SU-DHL-6 (cell line): ENCODE data around the gene SLC1A5.
A peak's percentile ranks its signal among the peaks of the same experiment; 100 is the strongest.

ENCODE experiments used
- H2AFZ ChIP-seq: fragments of 200-600 bp; sonication (generic); 2 replicates; pipeline ENCODE4 v1.6.1; 2014; ENCODE audit warnings: low read depth, mild to moderate bottlenecking, moderate library complexity, mixed read lengths, antibody characterized with exemption, low read length; ENCODE audit not compliant: severe bottlenecking
- H3F3A ChIP-seq: fragments of 200-600 bp; shearing (Covaris generic); 2 replicates; pipeline ENCODE4 v1.6.0; 2016; ENCODE audit warnings: antibody characterized with exemption, mild to moderate bottlenecking; ENCODE audit not compliant: insufficient read depth
- H3K27ac ChIP-seq: fragments of 200-600 bp; sonication (generic); 2 replicates; pipeline ENCODE4 v1.5.1; 2016; ENCODE audit warnings: low read depth, mild to moderate bottlenecking, low read length, moderate library complexity, mixed read lengths
- H3K27me3 ChIP-seq: fragments of 200-600 bp; sonication (generic), shearing (Covaris generic); 2 replicates; pipeline ENCODE4 v1.6.0; 2014; ENCODE audit warnings: mild to moderate bottlenecking, low read length
- H3K36me3 ChIP-seq: fragments of 200-600 bp; sonication (generic); 2 replicates; pipeline ENCODE4 v1.6.1; 2014; ENCODE audit warnings: mild to moderate bottlenecking, low read length, mixed read lengths
- H3K4me2 ChIP-seq: fragments of 300-600, 200-600 bp; shearing (Covaris generic), sonication (generic); 2 replicates; pipeline ENCODE4 v1.6.0; 2014; ENCODE audit warnings: low read length, low read depth, mild to moderate bottlenecking; ENCODE audit not compliant: poor library complexity, severe bottlenecking
- H3K4me3 ChIP-seq: fragments of 200-600 bp; sonication (generic); 2 replicates; pipeline ENCODE4 v1.5.1; 2014; ENCODE audit warnings: antibody characterized with exemption, low read length, mild to moderate bottlenecking, mixed read lengths; ENCODE audit not compliant: insufficient read depth, poor library complexity, severe bottlenecking
- H3K79me2 ChIP-seq: fragments of 200-600 bp; sonication (generic); 2 replicates; pipeline ENCODE4 v1.6.1; 2014; ENCODE audit warnings: mild to moderate bottlenecking, low read length, moderate library complexity; ENCODE audit not compliant: insufficient read depth
- H3K9ac ChIP-seq: fragments of 200-600 bp; sonication (generic); 2 replicates; pipeline ENCODE4 v1.7.0; 2014; ENCODE audit warnings: mild to moderate bottlenecking, low read length
- H3K9me2 ChIP-seq: fragments of 200-600 bp; sonication (generic); replicated peaks from 2 replicates; pipeline ENCODE4 v1.6.1; 2014; ENCODE audit warnings: low read length; ENCODE audit not compliant: insufficient read depth
- H3K9me3 ChIP-seq: fragments of 200-600 bp; sonication (generic); 2 replicates; pipeline ENCODE4 v1.6.1; 2014; ENCODE audit warnings: low read length, mixed read lengths; ENCODE audit not compliant: insufficient read depth
- H4K20me1 ChIP-seq: fragments of 200-600 bp; sonication (generic); 2 replicates; pipeline ENCODE4 v1.6.1; 2014; ENCODE audit warnings: low read depth, mild to moderate bottlenecking, antibody characterized with exemption, low read length, moderate library complexity, mixed read lengths
- CTCF ChIP-seq: fragments of 200-600 bp; sonication (generic); IDR thresholded peaks from one replicate; pipeline ENCODE4 v1.5.1; 2017; ENCODE audit warnings: antibody characterized with exemption, mild to moderate bottlenecking, low read length, moderate library complexity; ENCODE audit not compliant: insufficient read depth, poor library complexity, severe bottlenecking
- EZH2phosphoT487 ChIP-seq: fragments of 200-600 bp; sonication (generic), shearing (Covaris generic); conservative IDR thresholded peaks from 2 replicates; pipeline ENCODE4 v1.6.1; 2018; ENCODE audit warnings: mild to moderate bottlenecking, antibody characterized with exemption, low read length, moderate library complexity, mixed read lengths

SLC1A5 gene

GRCh38 chr19:46788262-46788967, at the start of gene SLC1A5:
Gene SLC1A5 (minus strand): TSS chr19:46788594. CDS start chr19:46787965, 629 bp downstream.
- H3K4me2 ChIP-seq, result peak within 1 kb of the TSS; percentile 66
- no peaks in the 10 kb centered on the region for H3K9me3 ChIP-seq
- peak within 1 kb of the TSS; percentile 94 for H3K27ac ChIP-seq
- H3K9me2 ChIP-seq, result no peaks in the 10 kb centered on the region
- peak within 1 kb of the TSS; percentile 97 for H3K4me3 ChIP-seq
- TF ChIP-seq EZH2phosphoT487 (no peak), CTCF (no peak)
- peaks cover 9% of the 10 kb centered on the region; the same call in 1 of the 2 replicates for H3K36me3 ChIP-seq
- H3K27me3 ChIP-seq, result no peaks in the 10 kb centered on the region
- peak within 1 kb of the TSS; percentile 95 for H3K9ac ChIP-seq
- H4K20me1 ChIP-seq, result no peaks in the 10 kb centered on the region; the same call in 1 of the 2 replicates
- H3K79me2 ChIP-seq, result peaks cover 49% of the 10 kb centered on the region
- peak within 1 kb of the TSS; percentile 42 for H2AFZ ChIP-seq
- H3F3A ChIP-seq, result peaks cover 24% of the 10 kb centered on the region

- H3K27ac ChIP-seq, result no peak overlapping the region
- no peak overlapping the region for H3K4me2 ChIP-seq
- TF ChIP-seq CTCF (no peak), EZH2phosphoT487 (no peak)
- no peaks in the 10 kb centered on the region for H3K9me2 ChIP-seq
- H4K20me1 ChIP-seq, result no peaks in the 10 kb centered on the region
- no peak overlapping the region for H3K4me3 ChIP-seq
- H3F3A ChIP-seq, result no peaks in the 10 kb centered on the region
- H3K79me2 ChIP-seq, result no peaks in the 10 kb centered on the region
- H2AFZ ChIP-seq, result no peak overlapping the region
- H3K9ac ChIP-seq, result no peak overlapping the region
- no peaks in the 10 kb centered on the region for H3K36me3 ChIP-seq
- H3K27me3 ChIP-seq, result no peaks in the 10 kb centered on the region
- no peaks in the 10 kb centered on the region for H3K9me3 ChIP-seq
Observed at GRCh38 chr19:46838160-46838559, 49.8 kb upstream of the SLC1A5 start.

GRCh38 chr19:46834984-46835383, 46.6 kb upstream of the SLC1A5 start:
- H3K4me3 ChIP-seq, result no peak overlapping the region
- no peaks in the 10 kb centered on the region for H3K9me2 ChIP-seq
- no peak overlapping the region for H3K27ac ChIP-seq
- no peaks in the 10 kb centered on the region for H3K9me3 ChIP-seq
- no peak overlapping the region for H3K9ac ChIP-seq
- no peaks in the 10 kb centered on the region for H3F3A ChIP-seq
- no peak overlapping the region for H3K4me2 ChIP-seq
- H4K20me1 ChIP-seq, result no peaks in the 10 kb centered on the region
- no peaks in the 10 kb centered on the region for H3K27me3 ChIP-seq
- no peaks in the 10 kb centered on the region for H3K79me2 ChIP-seq
- no peaks in the 10 kb centered on the region for H3K36me3 ChIP-seq
- TF ChIP-seq CTCF (no peak), EZH2phosphoT487 (no peak)
- H2AFZ ChIP-seq, result no peak overlapping the region
